Measurements from ENCODE around the gene CISD2.
A peak's percentile ranks its signal among the peaks of the same experiment; 100 is the strongest.
"Not testable (repeated sequence)": the region's sequence is repeated elsewhere in the genome, so short reads cannot be mapped to it uniquely, and the experiment has no call there.

Gene CISD2, protein sequence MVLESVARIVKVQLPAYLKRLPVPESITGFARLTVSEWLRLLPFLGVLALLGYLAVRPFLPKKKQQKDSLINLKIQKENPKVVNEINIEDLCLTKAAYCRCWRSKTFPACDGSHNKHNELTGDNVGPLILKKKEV

GRCh38 chr4:102868781-102869568 is at the start of gene CISD2:
Gene CISD2, plus strand, starts transcription at chr4:102868992. Its CDS starts 93 bp downstream, at chr4:102869085.
- DNase-seq (ENCODE audit: low spot score) = peak; percentile 95

DNA sequence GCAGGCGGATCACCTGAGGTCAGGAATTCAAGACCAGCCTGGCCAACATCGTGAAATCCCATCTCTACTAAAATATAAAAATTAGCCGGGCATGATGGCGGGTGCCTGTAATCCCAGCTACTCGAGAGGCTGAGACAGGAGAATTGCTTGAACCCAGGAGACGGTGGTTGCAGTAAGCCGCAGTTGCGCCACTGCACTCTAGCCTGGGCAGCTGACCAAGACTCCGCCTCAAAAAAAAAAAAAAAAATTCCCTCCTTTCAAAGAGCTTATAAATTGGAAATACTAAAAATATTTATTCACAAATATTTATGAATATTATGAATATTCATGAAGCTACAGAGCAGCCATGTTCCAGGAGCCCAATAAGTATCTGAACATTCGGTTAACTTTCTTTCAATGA is 49.7 kb upstream of the CISD2 start:
- not testable (repeated sequence) for DNase-seq (ENCODE audit: low spot score)

DNA sequence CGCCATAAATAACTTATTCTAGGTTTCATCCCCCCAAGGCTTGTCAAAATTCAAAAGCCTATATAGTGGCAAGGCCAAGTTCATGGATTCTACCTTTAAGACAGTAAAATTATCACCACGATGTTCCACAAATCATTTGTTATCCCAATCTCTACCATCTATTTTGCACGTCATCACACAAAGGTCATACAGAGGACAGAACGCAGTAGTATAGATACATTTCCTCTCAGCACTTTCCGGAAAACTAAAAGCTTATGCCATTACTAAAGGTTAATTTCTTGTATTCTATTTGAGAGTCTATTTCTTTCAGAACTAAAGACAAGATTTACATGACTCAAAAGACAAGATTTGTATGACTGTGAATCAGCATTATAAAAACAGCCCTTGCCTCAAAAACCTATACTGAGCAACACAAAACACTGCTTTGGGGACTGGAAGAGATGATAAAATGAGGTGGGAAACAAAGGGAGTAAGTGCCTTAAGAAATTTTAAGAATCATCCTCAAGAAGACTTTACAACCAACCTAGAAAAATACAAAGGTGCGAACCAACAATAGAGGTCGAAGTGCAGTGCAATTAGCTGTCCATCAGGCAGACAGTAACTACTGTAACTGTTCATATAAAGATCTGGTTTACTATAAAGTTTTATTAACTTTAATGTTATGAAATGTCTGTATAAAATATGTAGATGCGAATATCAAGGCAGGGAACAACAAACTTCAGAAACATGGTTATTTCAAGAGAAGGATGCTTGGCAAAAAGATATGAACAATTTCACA is 49.0 kb upstream of the CISD2 start:
- DNase-seq (ENCODE audit: low spot score) = no peak

GRCh38 chr4:102823464-102823863 is 45.3 kb upstream of the CISD2 start:
- DNase-seq (ENCODE audit: low spot score) = no peak

- no peak for DNase-seq (ENCODE audit: low spot score)
Measured at GRCh38 chr4:102823897-102824296, 44.9 kb upstream of the CISD2 start.

DNA sequence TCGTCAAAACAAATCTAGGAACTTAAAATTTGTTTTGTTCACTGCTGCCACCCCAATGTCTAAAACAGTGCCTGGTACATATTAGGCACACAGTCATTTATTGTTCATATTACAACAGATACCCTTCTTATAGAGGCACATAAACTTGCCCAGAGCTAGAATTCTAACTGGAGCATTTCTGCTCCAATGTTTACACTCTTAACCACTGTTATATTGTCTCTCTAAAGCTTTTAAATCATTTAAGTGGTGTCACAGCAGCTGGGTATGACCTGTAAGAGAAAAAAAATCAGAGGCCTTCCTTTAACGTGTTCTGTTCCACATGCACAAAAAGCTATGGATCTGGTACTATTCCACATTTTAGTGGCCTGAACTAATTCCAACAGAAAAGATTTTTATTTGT is 44.4 kb upstream of the CISD2 start:
- DNase-seq (ENCODE audit: low spot score) = no peak

DNA sequence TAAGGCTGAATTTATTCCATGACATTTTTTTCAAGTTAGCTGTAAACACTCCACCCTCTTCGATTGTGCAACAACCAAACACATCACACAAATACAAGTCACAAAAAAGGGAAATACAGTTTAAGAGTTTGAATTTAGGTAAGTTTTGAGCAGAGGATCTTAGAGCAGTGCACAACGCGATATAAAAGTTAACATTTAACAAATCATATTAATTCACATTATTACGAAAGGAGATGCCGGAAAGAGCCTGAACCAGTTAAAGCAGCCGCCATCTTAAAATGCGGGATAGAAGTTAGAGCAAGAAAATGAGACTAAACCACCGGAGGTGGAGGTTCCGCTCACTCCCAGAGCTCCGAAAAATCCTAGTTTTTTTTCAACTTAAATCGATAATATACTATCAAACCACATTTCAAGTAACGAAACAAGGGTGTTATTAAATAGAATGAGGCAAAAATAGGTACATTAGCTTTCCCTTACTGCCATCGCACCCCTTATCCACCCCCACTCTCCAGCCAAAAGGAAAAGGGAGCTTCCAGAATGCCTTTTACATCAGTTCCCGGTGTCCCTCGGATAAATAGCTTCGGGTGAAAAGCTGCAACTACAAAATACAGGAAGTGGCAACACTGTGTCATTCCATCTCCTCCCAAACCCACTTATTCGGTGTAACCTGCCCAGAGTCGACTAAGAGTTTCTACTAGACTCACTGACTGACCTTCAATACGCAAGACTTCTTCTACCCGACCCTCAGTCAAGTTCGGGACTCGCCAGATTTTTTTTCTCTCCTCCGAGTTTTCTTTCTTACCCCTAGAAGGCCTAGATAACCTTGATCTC is 43.3 kb upstream of the CISD2 start:
- peak; percentile 84 for DNase-seq (ENCODE audit: low spot score)

GRCh38 chr4:102826105-102826889 is 42.5 kb upstream of the CISD2 start:
- DNase-seq (ENCODE audit: low spot score) = no peak

DNA sequence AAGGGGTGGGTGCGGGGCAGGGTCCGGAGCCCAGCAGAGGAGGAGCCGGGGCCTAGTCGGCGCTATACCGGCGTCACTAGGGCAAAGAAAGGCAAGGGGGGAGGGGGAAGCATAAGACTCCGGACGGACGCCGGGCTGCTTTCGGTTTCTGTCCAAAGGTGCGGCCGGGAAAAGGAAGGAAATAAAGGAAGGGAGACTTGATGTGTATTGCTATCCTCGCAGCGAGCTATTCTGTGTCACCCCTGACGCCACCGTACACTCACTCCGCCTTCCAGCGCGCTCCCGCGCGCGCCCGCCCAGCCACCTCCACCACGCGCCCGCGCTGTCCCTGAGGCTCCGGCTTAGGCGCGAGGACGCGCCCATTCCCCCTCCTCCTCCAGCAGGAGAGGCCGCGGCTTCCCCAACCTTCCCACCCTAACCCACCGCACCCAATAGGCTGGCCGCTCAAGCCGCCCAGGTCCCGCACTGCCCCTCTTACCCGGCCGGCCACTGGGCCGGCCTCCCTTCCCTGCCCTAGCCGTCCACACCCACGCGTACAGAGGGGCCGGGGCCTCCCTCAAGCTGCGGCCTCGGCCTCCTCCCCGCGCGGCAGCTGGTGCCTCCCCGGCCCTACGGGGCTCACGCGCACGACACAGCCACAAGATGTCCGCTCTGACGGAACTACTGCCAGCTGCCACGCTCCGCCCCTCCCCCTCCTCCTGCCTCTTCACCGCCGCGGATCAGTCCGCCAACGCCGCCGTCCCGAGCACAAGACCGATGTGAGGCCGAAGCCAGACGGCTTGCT is 41.7 kb upstream of the CISD2 start, which contains the start of gene UBE2D3:
TSS of gene UBE2D3 (minus strand) at position 662 of the 784 bp plus-strand sequence. CDS start 1,043 bp downstream, outside the sequence.
- DNase-seq (ENCODE audit: low spot score) = peak; percentile 92

GRCh38 chr4:102827674-102828496 is 40.9 kb upstream of the CISD2 start:
- peak; percentile 100 for DNase-seq (ENCODE audit: low spot score)

- DNase-seq (ENCODE audit: low spot score) = no peak
Measured at GRCh38 chr4:102828497-102828808, 40.3 kb upstream of the CISD2 start.

GRCh38 chr4:102829803-102830202 is 39.0 kb upstream of the CISD2 start:
- DNase-seq (ENCODE audit: low spot score) = no peak

GRCh38 chr4:102832105-102832504 is 36.7 kb upstream of the CISD2 start:
- no peak for DNase-seq (ENCODE audit: low spot score)

DNA sequence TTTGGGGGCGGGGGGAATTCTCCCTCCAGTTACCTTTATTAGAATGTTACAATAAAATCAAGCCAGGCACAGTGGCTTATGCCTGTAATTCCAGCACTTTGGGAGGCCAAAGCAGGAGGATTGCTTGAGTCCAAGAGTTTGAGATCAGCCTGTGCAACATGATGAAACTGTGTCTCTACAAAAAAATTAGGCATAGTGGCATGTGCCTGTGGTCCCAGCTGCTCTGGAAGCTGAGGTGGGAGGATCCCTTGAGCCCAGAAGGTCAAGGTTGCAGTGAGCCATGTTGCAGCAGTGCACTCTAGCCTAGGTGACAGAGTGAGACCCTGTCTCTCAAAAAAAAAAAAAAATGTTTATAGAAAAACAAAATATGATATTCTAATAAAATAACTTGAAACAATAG is 36.1 kb upstream of the CISD2 start:
- DNase-seq (ENCODE audit: low spot score) = no peak

GRCh38 chr4:102836596-102836995 is 32.2 kb upstream of the CISD2 start:
- DNase-seq (ENCODE audit: low spot score) = no peak

GRCh38 chr4:102842367-102842766 is 26.4 kb upstream of the CISD2 start:
- no peak for DNase-seq (ENCODE audit: low spot score)

- DNase-seq (ENCODE audit: low spot score) = no peak
Measured at GRCh38 chr4:102843273-102843672, 25.5 kb upstream of the CISD2 start.

DNA sequence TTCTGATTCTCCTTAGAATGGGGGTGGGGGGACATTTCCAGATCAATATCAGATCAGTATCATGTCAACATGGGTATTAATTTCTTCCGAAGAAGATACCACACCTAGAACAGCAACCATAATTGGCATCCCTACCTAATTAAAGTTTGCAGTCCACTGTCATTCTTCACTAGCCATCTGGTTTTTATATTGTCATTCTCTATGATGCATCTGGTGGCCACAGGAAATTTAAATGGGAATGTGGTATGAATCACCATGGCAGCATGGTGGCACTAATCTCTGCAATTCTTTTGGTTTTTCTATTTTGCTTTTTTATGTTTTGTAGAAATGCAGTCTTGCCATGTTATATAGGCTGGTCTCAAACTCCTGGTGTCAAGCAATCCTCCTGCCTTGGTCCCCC is 24.9 kb upstream of the CISD2 start:
- DNase-seq (ENCODE audit: low spot score) = no peak

GRCh38 chr4:102847687-102848086 is 21.1 kb upstream of the CISD2 start:
- DNase-seq (ENCODE audit: low spot score) = no peak

Data from NAMALWA (cell line).